Tibial nerve (tissue), 4 donors: ENCODE results near the gene STT3A. TPM values are rescaled to one million over a fixed set of nuclear protein-coding genes. Genes with fewer than 3 reads are reported as not detected.

Experiments used
- DNase-seq, 2 donors: peaks; one replicate each; pipeline ENCODE4 v3.0.0-alpha.2; 2019; ENCODE audit warnings: low spot score in 2 of 2
- H3K27ac ChIP-seq, 4 donors: fragments of 200-600 bp; sonication (generic) in 3 of 4; one replicate each; pipeline ENCODE4 v1.5.1; 2017 to 2019; ENCODE audit warnings: mild to moderate bottlenecking in 1 of 4
- H3K27me3 ChIP-seq, 2 donors: fragments of 200-600 bp; sonication (generic) in 1 of 2; one replicate each; pipeline versions ENCODE4 v1.5.1 to v1.6.0; 2017 to 2019
- H3K36me3 ChIP-seq, 3 donors: fragments of 200-600 bp; sonication (generic); one replicate each; pipeline ENCODE4 v1.5.1; 2018 to 2019
- H3K4me1 ChIP-seq, 4 donors: fragments of 200-600 bp; sonication (generic) in 3 of 4; one replicate each; pipeline ENCODE4 v1.5.1; 2017 to 2019
- H3K4me3 ChIP-seq, 4 donors: fragments of 200-600 bp; sonication (generic) in 3 of 4; one replicate each; pipeline ENCODE4 v1.5.1; 2017 to 2019; ENCODE audit warnings: mild to moderate bottlenecking in 1 of 4, moderate library complexity in 1 of 4
- H3K9me3 ChIP-seq, 4 donors: fragments of 200-600 bp; sonication (generic) in 3 of 4; one replicate each; pipeline ENCODE4 v1.5.1; 2017 to 2019
- CTCF ChIP-seq, 5 experiments: fragments of 200-600 bp in 3 of 5; fragments of 450-650 bp in 2 of 5; sonication (generic) in 3 of 5; IDR thresholded peaks; one replicate each; pipeline ENCODE4 v1.5.1; 2016 to 2019; ENCODE audit warnings: antibody characterized with exemption in 5 of 5, mild to moderate bottlenecking in 3 of 5, moderate library complexity in 2 of 5
- EP300 ChIP-seq, 2 donors: sonication (generic); formaldehyde crosslinking; IDR thresholded peaks; one replicate each; pipeline ENCODE4 v1.6.1; 2017; ENCODE audit warnings: antibody characterized with exemption in 2 of 2, mild to moderate bottlenecking in 1 of 2
- POLR2A ChIP-seq, 2 donors: fragments of 450-650 bp; IDR thresholded peaks; one replicate each; pipeline ENCODE4 v1.6.1; 2017; ENCODE audit warnings: antibody characterized with exemption in 2 of 2, mild to moderate bottlenecking in 2 of 2, moderate library complexity in 2 of 2
- WGBS, 2 donors: methylation state at CpG; one replicate each; pipeline ENCODE4 v1.1.5; 2018; 5-methylcytosine and 5-hydroxymethylcytosine counted together
- total RNA-seq, 4 donors: library from RNA; depleted of rRNA; stranded (reverse); fragments of >200 nt; gene quantifications; one replicate each; pipeline ENCODE4 v1.1.0, GENCODE V29; 2016

STT3A gene
- total RNA-seq, 4 donors from 2014 or later, result 54.8 to 172 (median 73.3) TPM

DNA sequence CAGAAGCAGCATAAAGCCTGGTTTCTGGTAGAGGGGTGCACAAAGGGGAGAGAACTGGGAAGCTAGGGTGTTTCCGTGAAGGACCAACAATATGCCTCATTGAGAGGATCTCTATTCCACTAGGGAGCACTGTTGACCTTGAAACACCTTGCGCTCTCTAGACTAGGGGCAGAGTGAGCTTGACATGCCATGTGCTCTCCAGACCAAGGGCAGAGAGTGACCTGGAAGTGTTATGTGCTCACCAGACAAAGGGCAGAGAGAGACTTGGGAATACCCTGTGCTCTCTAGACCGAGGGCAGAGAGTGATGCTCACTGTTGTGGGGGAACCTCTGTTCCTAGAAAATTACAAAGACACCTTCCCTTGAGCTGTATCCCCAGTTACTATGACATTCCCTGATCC is 38.6 kb upstream of the STT3A start:
- no peak for DNase-seq

DNA sequence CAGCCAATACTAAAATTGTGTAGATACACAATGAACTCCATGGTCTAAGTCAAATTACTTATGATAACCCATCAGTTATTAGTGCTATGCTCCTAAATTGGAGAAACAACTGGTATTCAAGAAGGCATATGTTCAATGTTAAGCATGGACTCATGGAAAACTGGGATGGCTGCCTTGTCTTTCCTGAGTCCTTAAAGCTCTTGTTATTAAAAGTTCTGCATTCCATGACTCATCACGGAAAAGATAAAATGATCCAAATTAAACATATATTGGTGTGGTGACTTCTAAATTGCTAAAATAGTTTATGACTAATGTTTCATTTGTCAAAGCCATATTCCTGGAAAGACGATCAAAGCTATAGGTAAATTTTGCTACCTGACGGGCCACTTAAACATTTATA is 32.8 kb upstream of the STT3A start:
- no peak for DNase-seq
- Histone ChIP-seq H3K4me1 (no peaks in the 10 kb centered on the region), H3K27me3 (no peaks in the 10 kb centered on the region), H3K27ac (no peak overlapping the region), H3K4me3 (no peak overlapping the region), H3K9me3 (no peaks in the 10 kb centered on the region), H3K36me3 (no peaks in the 10 kb centered on the region)
- no peak for TF ChIP-seq POLR2A (IDR thresholded peaks at IDR 0.05)
- TF ChIP-seq CTCF (IDR thresholded peaks at IDR 0.05), result no peak
- TF ChIP-seq EP300 (IDR thresholded peaks at IDR 0.05), result no peak
- 86 to 88% methylated on average over 3 of the region's 3 CpGs for WGBS, 2 donors

More for the DNA sequence above, 38.6 kb upstream of the STT3A start:
- 87 to 91% methylated on average over 3 of the region's 3 CpGs for WGBS, 2 donors
- H3K9me3 ChIP-seq, result peaks cover 0 to 30% (median 6%) of the 10 kb centered on the region in 4 donors
- TF ChIP-seq EP300 (IDR thresholded peaks at IDR 0.05) (no peak), CTCF (IDR thresholded peaks at IDR 0.05) (no peak), POLR2A (IDR thresholded peaks at IDR 0.05) (no peak)
- no peaks in the 10 kb centered on the region for H3K27me3 ChIP-seq
- no peaks in the 10 kb centered on the region for H3K4me1 ChIP-seq
- H3K4me3 ChIP-seq, result no peak overlapping the region
- no peaks in the 10 kb centered on the region for H3K36me3 ChIP-seq
- no peak overlapping the region for H3K27ac ChIP-seq

DNA sequence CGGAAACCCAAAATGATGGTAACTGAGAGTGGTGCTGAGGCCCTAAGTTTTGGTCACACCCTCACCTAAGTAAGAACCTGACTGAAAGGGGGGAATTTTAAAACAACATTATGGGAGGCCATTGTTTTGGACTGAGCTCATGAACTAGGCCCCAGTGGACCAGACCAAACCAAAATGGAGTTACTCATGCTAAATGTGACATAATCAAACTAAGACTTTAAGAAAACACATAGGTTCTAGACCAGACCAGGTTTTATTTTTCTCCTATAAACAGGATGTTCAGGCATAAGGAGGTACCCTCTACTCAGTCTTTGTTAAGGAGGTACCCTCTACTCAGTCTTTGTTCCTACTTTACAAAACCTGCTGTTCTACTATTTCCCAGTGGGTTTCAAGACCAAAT is 30.7 kb upstream of the STT3A start:
- 100% methylated on average over 1 of the region's 1 CpG for WGBS, 2 donors
- no peak for DNase-seq
- TF ChIP-seq POLR2A (IDR thresholded peaks at IDR 0.05) (no peak), EP300 (IDR thresholded peaks at IDR 0.05) (no peak), CTCF (IDR thresholded peaks at IDR 0.05) (no peak)
- H3K36me3 ChIP-seq, result no peaks in the 10 kb centered on the region
- H3K4me1 ChIP-seq, result no peaks in the 10 kb centered on the region
- H3K27ac ChIP-seq, result no peak overlapping the region
- H3K4me3 ChIP-seq, result no peak overlapping the region
- no peaks in the 10 kb centered on the region for H3K27me3 ChIP-seq
- no peaks in the 10 kb centered on the region for H3K9me3 ChIP-seq

DNA sequence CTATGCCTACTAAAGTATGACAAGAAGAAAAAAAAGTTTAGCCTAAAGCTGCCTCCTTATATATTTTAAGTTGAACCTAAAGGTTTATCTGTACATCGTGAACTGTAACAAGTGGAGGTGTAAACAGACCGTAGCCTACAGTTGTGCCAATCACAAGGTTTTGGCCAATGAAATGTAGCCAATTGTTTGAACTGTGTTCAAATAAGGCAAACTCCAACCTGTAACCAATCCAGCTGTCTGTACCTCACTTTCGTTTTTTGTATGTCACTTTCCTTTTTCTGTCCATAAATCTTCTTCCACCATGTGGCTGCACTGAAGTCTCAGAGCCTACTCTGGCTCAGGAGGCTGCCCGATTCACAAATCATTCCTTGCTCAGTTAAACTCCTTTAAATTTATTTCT is 30.2 kb upstream of the STT3A start:
- no peaks in the 10 kb centered on the region for H3K27me3 ChIP-seq
- H3K9me3 ChIP-seq, result no peaks in the 10 kb centered on the region
- no peak overlapping the region for H3K4me3 ChIP-seq
- no peak for DNase-seq
- no peak overlapping the region for H3K27ac ChIP-seq
- no peaks in the 10 kb centered on the region for H3K4me1 ChIP-seq
- TF ChIP-seq CTCF (IDR thresholded peaks at IDR 0.05) (no peak), POLR2A (IDR thresholded peaks at IDR 0.05) (no peak), EP300 (IDR thresholded peaks at IDR 0.05) (no peak)
- no peaks in the 10 kb centered on the region for H3K36me3 ChIP-seq
- 74 to 75% methylated on average over 4 of the region's 4 CpGs for WGBS, 2 donors

DNA sequence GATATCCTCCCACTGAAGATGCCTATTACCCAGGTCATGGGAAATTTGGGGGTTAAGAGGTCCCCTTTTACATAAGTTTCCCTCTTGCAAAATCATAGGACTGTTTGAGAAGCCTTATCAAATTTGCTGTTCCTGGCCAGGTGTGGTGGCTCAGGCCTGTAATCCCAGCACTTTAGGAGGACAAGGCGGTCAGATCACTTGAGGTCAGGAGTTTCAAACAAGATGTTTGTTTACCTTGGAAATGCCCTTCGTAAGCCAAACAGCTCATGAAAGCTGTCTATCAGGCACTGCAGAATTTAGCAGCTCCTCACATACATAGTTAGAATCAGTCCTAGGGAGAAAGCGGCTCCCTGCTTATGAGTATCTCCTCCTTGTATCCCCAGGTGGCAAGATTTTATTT is 28.3 kb upstream of the STT3A start:
- TF ChIP-seq EP300 (IDR thresholded peaks at IDR 0.05) (no peak), POLR2A (IDR thresholded peaks at IDR 0.05) (no peak), CTCF (IDR thresholded peaks at IDR 0.05) (no peak)
- DNase-seq, result no peak
- no peaks in the 10 kb centered on the region for H3K36me3 ChIP-seq
- H3K4me1 ChIP-seq, result peaks cover 0 to 5% (median 0%) of the 10 kb centered on the region in 4 donors
- H3K27me3 ChIP-seq, result no peaks in the 10 kb centered on the region
- no peak overlapping the region for H3K4me3 ChIP-seq
- WGBS, 2 donors, result 79 to 82% methylated on average over 3 of the region's 3 CpGs
- no peaks in the 10 kb centered on the region for H3K9me3 ChIP-seq
- no peak overlapping the region for H3K27ac ChIP-seq
